ENCODE data around the gene MTR.

Gene MTR

GRCh38 chr1:236794585-236795034 is 482 bp upstream of the MTR start:
- TF ChIP-seq, protein P1, sequence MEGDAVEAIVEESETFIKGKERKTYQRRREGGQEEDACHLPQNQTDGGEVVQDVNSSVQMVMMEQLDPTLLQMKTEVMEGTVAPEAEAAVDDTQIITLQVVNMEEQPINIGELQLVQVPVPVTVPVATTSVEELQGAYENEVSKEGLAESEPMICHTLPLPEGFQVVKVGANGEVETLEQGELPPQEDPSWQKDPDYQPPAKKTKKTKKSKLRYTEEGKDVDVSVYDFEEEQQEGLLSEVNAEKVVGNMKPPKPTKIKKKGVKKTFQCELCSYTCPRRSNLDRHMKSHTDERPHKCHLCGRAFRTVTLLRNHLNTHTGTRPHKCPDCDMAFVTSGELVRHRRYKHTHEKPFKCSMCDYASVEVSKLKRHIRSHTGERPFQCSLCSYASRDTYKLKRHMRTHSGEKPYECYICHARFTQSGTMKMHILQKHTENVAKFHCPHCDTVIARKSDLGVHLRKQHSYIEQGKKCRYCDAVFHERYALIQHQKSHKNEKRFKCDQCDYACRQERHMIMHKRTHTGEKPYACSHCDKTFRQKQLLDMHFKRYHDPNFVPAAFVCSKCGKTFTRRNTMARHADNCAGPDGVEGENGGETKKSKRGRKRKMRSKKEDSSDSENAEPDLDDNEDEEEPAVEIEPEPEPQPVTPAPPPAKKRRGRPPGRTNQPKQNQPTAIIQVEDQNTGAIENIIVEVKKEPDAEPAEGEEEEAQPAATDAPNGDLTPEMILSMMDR (IDR thresholded peaks at IDR 0.05; ENCODE audit: control insufficient read depth, insufficient read depth, low read depth, low read length, missing control alignments), result no peak
- H3K4me3 ChIP-seq (ENCODE audit: control insufficient read depth, low read depth, low read length), result peak overlapping the region; percentile 87
- no peak for DNase-seq (ENCODE audit: low read depth)

DNA sequence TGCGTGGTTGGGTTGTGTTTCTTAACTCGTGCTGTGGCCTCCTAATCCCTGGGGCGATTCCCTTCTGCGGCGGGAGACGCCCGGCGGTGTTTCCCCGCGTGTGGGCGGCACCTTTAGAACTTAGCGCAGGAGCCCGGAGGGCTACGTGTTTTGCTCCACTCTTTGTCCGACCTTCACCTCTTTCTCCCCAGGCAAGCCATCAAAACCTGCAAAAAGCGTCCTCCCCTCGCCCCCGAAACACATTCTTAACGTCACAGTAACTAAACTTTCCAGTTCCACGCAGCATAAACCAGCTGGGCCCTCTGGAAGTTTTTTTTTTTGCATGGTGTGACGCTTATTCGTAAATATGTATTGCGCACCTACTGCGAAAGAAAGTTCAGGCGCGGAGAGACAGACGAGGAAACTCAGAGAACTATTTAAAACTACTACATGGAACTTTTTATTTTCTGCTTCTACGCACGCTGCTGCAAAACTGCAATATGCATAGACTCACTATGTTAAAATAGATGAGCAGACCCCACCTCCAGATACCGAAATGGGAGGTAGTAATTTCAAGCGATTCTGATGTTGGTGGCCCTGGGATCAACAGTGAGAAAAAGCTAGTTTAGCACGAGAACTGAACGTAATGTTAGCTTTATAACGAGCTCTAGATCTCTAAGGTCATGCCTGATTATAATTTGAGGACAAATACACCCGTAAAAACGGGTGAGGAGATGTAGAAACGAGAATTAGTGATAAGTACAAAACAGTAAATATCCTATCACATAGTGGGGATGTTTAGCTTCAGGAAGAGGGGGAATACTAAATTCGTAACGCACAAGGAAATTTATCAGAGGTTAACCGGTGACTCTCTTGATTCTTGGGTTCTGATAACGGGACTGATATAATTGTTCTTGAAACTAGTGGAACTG is 920 bp downstream of the MTR start:
- TF ChIP-seq, protein P1 (IDR thresholded peaks at IDR 0.05; ENCODE audit: control insufficient read depth, insufficient read depth, low read depth, low read length, missing control alignments), result no peak
- peak overlapping the region; percentile 87 for H3K4me3 ChIP-seq (ENCODE audit: control insufficient read depth, low read depth, low read length)
- peak; percentile 14 for DNase-seq (ENCODE audit: low read depth)

DNA sequence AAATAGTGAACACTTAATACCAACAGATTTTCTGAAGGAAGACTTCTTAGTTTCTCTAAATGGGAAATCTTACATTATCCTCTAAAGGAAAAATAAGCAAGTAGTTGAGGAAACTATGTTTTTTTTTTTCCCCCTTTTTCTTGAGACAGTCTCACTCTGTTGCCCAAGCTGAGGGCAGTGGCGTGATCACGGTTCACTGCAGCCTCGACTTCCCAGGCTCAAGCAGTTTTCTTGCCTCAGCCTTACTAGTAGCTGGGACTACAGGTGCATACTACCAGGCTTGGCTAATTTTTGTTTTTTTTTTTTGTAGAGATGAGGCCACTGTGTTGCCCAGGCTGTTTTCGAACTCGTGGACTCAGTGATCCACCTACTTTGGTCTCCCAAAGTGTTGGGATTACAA is 3.9 kb downstream of the MTR start:
- DNase-seq (ENCODE audit: low read depth), result no peak
- TF ChIP-seq, protein P1 (IDR thresholded peaks at IDR 0.05; ENCODE audit: control insufficient read depth, insufficient read depth, low read depth, low read length, missing control alignments), result no peak

DNA sequence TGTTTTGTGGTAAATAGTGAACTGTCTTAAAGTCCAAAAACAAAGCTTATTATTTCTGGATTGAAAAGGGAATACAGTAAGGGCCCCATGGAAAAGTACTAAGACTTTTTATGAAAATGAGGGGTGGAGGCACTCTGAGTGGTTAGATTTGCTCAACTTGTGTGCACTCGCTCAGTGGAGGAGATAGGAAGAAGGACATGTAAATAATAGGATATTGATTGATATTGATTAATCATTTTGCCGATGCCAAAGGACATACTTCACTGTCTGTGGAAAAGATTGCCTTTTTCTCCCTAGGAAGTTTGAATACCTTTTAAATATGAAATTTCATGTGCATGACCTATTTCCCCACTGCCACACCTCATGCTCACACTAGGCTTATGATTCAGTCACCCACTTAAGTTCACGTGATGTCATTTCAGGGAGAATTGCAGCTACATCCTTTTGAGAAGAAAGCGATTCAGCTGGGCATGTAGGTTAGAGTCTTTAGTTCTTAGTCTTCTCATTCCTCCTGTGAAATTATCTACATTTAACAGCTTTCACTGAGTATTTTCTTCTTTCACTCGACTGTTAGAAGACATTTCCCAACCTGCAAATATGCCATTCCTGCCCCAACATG is 5.0 kb downstream of the MTR start:
- H3K4me3 ChIP-seq (ENCODE audit: control insufficient read depth, low read depth, low read length), result no peak overlapping the region
- TF ChIP-seq, protein P1 (IDR thresholded peaks at IDR 0.05; ENCODE audit: control insufficient read depth, insufficient read depth, low read depth, low read length, missing control alignments), result no peak

More for the DNA sequence above, 3.9 kb downstream of the MTR start:
- no peak overlapping the region for H3K4me3 ChIP-seq (ENCODE audit: control insufficient read depth, low read depth, low read length)

DNA sequence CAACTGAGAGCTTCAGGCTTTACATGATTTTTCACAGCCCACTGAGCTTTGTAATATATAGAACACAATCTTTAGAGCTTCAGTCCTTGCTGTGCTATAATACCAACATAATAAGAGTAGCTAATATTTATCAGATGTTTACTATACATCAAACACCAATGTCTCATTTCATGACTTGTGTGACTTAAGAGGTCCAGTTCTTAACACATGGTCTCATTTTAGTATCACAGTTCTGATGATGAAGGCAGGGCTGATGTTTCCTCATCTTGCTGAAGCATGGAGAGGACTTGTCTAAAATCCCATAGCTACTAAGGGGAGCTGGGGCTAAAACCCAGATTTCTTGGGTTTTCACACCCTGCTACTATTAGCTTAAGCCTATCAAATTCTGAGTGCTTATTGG is 5.5 kb downstream of the MTR start:
- TF ChIP-seq, protein P1 (IDR thresholded peaks at IDR 0.05; ENCODE audit: control insufficient read depth, insufficient read depth, low read depth, low read length, missing control alignments), result no peak
- no peak for DNase-seq (ENCODE audit: low read depth)
- H3K4me3 ChIP-seq (ENCODE audit: control insufficient read depth, low read depth, low read length), result no peak overlapping the region

More for the DNA sequence above, 5.0 kb downstream of the MTR start:
- DNase-seq (ENCODE audit: low read depth), result no peak

- TF ChIP-seq, protein P1 (IDR thresholded peaks at IDR 0.05; ENCODE audit: control insufficient read depth, insufficient read depth, low read depth, low read length, missing control alignments), result no peak
Measured at GRCh38 chr1:236802264-236802663, 7.2 kb downstream of the MTR start.

More at GRCh38 chr1:236802264-236802663, 7.2 kb downstream of the MTR start:
- no peak for DNase-seq (ENCODE audit: low read depth)
- H3K4me3 ChIP-seq (ENCODE audit: control insufficient read depth, low read depth, low read length), result no peak overlapping the region
